Activated T-cell treated with anti-CD3 and anti-CD28 coated beads for 4 hours (primary cell): ENCODE results near the gene TNFSF13.
"Not testable (repeated sequence)": the region's sequence is repeated elsewhere in the genome, so short reads cannot be mapped to it uniquely, and the experiment has no call there.

ENCODE experiments used
- DNase-seq: peaks from one replicate; pipeline ENCODE4 v3.0.0-alpha.2; 2020

The TNFSF13 gene

DNA sequence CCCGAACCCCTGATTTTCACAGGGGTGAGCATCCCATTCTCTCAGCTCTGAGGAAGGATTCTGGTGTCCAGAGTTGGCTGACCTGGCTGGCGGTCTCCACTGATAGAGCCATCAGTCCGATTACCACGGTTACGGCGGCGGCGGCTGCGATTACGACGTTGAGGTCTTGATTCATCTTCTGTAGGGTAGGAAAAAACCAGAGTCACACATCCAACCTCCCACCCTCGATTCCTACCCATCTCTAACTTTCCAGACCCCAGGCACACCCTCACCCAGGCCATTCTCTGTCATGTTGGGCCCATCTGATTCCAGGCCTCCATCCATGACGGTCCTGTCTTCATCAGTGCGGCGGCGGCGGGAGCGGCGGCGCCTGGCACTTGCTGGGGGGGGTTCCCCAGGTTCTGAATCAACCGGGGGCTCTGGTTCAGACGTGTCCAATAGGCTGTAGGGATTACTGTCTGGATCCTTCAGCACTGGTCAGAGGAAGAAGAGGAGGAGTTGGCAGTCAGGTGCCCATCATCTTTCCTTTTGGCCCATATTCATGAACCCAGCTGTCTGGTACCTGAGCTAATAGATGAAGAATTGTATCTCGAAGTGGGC, 34.0 kb downstream of the TNFSF13 start:
- DNase-seq: no peak

DNA sequence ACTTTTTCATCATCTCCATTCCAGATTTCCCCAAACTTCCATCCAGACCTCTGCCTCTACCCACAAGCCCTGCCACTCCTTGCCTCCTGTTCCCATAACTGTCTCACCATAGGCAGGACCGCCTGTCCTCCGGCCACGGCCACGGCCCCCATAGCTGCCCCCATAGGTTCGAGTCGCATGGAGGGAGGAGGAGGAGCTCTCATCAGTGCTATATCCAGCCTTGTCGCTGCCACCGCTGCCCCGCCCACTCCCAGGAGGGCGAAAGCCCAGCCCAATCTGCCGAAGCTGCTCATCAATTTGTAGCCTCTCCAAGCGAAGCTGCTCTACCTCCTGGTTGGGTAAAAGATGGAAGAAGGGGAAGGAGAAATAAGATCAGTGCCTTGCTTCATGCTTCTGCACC, 34.7 kb downstream of the TNFSF13 start:
- DNase-seq: no peak

DNA sequence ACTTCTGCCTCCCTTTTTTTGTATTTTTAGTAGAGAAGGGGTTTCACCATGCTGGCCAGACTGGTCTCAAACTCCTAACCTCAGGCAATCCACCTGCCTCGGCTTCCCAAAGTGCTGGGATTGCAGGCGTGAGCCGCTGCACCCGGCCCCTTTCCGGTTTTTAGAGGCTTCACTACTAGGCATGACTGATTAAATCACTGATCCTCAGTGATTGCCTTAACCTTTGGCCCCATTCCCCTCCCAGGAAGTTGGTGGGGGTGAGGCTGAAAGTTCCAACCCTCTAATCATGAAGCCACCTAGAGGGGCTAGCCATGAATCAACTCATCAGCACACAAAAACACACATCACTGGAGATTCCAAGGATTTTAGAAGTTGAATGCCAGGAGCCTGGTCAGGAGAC, 39.0 kb downstream of the TNFSF13 start:
- DNase-seq: not testable (repeated sequence)

DNA sequence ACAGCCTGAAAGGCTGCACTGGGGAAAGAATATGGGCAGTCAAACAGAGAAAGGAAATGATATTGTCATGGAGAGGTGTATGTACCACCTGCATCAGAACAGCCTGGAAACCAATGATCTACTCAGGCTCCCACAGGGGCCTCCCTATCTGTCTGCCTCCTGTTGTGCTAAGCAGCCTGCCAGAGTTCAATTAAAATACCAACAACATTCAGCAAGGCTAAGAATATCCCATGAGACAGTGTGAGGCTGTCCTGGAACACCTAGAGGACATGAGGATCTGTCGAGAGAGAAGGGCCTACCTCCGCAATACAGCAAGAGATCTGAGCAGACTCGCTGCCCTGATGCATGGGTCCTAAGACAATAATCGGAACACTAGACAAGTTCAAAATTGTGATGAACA, 47.7 kb downstream of the TNFSF13 start:
- no peak for DNase-seq

DNA sequence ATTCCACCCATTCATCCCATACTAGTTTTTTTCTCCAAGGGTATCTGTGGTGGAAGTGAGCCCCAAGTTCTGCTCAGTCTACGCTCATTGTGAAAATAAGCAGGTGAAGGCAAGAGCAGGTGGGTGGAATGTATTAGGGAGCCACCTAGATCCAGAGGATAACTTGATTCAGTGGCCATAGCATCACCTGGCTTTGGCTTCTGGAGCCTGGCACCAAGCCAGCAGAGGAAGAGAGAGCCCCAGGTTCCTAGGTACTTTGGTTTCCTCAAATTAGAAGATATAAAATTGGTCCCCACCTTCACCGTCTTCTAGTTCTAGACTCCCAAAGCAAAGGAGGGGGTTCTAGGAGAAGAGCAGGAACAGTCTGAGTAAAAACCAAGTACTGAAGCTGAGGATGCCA, 52.1 kb downstream of the TNFSF13 start:
- DNase-seq: no peak
